Medulla oblongata (tissue), 1 donor: Measurements from ENCODE around the gene YPEL4.

Experiments
- DNase-seq: peaks from one replicate; pipeline ENCODE4 v3.0.0-alpha.2; 2015; ENCODE audit errors: extremely low spot score

YPEL4 gene

DNA sequence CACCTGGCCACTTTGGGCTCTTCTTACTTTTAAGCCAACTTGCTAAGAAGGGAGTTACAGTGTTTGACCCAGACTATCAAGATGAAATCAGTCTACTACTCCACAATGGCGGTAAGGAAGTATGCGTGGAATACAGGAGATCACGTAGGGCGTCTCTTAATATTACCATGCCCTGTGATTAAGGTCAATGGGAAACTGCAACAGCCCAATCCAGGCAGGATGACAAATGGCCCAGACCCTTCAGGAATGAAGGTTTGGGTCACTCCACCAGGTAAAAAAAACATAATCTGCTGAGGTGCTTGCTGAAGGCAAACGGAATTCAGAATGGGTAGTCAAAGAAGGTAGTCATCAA is 1.0 kb upstream of the YPEL4 start:
- DNase-seq, result no peak

DNA sequence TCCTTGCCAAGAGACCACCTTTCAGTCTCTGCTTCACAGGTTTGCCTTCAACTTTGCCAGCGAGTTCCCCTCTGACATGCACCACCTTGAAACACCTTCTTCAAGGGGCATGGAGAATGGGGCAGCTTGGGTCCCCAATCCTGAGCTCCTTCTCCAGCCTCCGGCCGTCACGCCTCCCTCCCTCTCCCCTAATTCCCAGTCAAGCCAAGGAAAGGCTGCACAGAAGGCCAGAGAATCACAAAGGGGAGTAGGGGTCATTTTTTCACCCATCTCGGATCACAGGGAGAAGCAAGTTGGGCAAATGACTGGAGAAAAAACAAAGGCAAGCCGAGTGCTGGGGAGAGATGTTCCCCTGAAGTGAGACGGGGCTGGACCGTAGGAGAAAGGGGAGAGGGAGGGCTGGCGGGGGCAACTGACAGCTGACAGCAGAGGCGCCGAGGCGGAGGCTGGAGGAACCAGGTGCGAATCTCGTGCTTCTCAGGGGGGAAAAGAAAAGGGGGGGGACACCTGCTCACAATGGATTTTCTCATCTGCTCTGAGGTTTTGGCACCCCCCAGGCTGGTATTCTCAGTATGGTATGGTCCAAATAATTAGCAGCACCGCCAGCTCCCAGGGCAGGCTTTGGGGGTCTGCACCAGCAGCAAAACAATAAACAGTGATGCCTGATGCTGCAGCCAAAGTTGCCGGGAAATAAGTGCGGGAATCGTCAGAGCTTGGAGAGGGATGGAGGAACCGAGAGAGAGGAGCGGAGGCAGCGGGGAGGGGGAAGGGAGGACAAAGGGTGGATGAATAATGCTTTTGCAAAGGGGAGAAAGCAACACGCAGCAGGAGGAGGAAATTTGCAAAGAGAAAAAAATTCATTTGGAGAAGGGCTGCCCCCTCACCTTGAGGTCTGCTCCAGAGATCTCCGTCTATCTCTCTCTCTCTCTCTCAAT is 644 bp downstream of the YPEL4 start:
- peak; percentile 40 for DNase-seq

DNA sequence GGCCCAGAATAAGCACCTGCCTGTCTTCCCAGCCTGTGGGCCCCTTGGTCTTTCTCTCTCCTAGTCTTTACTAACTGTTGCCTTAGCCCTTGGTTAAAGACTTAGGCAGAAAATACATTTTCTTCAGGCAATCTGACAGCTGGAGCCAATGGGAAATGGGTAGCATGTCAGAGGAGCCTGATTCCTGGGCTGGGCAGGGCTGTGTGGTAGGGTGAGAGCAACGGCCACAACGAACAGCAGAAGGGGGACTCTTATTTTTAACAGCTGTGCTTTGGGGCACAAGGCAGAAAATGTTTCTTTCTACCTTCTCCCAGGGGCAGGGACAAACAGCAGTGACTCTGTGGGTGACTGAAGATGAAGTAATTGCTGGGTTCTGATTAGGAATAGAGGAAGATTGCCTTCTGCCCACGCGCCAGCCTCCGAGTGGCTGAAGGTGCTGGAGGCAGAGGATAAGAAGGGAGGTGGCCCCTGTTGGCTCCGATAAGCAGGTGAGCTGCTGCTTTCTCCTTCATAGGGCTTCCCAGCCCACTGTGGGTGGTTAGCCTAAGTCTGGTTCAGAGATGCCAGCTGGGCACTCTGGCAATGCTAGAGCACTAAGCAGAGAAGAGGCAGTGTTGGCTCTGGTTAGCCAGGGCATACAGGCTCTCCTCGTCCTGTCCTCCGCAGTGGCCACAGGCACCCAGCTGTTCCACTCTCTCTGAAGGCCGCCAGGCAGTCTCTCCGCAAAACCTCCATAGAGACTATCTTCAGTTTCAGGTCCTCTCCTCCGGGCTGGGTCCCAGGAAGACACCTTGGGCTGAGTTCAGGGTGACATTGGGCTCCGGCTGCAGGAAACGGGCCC is 1.5 kb downstream of the YPEL4 start:
- no peak for DNase-seq

DNA sequence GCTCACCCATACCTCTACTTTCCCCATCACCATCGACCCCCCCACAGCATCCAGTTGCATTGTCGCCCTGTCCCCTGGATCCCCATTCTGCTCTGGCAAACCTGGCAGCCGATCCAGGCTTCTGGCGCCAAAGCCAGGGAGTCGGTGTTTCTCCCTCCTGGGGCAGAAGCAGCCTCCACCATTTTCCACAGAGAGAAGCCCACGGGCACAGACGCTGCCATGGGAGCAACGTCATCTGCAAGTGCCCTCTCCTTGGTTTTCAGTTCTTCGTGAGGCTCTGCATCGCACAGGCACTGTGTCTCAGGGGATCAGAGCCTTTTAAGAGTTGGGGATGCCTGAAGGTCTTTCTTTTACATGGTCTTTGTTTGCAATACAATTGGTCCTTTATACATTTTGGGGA is 2.3 kb downstream of the YPEL4 start:
- DNase-seq, result no peak

DNA sequence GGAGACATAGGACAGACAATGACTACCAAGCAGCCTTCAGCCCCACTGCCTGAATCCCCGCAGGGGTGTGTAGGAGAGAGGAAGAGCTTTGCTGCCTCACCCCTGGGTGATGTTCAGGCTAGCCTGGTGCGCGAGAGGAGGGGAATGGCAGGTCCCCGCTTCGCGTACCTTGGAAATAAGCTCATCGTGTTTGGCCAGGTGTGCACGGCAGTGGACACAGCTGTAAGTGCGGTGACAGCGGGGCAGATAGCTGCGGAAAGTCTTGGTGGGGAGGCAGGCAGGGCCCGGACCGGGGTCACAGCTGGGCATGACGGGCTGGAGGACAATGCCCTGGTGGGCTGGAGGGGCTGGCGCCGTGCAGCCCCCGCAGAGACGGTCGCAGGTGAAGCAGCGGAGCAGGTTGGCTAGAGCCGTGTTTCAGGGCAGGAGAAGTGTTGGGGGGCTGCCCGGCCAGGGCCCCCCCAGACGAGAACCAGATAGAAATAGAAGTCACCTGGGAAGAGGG is 2.9 kb downstream of the YPEL4 start:
- DNase-seq, result no peak

DNA sequence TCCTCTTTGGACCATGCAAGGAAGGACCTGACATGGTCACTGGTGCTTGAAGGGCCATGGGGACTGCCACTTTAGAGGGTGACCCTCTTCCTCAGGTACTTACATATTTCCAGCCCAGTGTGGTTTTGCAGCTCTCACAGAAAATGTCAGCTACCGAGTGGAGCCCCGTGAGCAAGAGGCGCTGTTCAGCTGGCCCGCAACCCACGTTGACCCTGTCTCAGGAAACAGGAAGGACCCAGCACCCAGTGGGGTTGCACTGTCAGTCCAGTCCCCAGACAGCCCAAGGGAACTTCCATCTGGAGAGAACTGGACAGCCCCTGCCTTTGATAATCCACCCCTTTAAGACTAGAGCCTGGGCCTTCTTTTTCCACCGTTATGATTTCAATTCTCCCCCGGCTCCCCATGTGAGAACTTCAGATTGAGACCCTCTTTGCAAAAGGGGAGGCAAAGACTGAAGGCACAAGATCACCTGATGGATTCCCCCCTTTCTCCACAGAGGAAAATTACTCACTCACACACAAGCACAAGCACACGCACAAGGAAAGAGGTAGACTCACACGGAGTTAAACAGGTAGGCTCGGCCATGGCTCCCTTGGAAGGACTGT is 3.4 kb downstream of the YPEL4 start:
- no peak for DNase-seq

DNA sequence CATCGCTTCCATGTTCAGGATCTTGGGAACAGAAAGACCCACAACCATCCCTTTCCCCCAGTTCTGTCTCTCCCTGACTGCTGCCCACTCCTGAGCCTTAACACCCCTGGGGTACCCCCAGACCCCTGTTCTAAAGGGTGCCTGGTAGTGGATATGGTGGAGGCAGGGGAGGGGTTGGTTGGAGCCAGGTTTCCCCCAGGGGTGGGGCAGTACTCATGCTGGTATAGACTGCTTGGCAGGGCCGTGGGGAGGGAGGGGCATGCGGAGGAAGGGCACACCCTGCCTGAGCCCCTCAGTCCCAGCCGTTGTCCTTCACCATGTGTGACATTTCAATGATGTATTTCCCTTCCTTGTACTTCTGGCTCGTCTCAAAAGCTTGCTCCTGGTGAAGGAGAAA is 4.0 kb downstream of the YPEL4 start:
- no peak for DNase-seq

DNA sequence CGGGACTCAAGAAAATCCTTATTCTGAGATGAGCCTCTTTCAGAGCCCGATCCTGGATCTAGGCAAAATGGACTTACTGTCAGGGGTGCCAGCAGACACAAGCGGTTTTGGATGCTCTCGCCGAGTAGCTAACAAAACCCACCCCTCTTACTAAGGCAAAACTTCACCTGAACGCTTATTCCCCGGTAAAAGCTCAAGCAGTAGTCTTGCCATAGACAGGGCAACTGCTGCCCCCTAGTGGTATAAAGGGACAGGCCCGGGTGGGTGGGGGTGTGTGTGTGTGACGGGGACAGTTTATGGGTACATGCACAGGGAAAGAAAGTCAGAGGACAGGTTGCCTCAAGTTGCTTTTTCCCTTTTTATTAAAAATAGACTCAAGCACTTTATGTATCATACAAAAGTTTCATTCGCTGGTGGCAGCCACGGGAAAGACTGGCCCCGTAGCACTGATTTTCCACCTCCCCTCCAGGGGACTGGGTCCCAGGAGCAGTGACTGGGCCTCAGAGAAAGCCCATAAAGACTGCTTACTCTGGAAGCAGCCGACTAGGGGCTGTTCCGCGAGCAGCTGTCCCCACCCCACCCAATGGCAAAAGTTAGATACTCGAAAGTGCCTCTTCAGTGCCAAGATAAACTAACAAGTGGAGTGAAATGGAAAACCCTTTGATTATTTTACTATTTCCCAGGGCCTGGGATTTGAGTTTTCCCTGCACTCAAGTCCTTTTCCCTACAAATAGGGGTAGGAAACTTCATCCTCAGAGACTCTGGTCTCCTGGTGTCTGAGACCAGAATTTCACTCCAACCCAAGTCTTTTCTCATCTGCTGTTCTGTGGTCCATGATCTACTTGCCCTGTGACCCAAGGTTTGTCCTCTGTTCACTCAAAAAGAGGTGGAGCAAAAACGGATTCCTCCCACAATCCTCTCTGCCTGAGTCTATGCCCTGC is 4.7 kb downstream of the YPEL4 start:
- DNase-seq, result peak; percentile 88

DNA sequence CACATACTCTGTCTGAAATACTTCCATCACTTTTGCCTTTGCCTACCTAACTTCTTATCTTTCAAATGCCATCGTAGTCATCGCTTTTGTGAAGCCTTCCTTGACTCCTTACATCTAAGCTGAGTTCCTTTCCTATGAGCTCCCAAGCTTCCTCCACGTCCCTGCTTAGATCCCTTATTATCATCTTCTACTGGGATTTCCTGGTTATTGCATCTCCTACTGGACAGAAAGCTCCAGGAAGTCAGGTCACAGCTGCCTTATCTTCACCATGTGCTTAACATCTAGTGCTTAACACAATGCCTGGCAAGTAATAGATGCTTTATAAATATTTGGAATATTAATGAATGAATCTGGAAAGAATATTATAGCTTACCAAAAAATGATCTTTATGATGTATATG is 5.9 kb downstream of the YPEL4 start:
- no peak for DNase-seq

DNA sequence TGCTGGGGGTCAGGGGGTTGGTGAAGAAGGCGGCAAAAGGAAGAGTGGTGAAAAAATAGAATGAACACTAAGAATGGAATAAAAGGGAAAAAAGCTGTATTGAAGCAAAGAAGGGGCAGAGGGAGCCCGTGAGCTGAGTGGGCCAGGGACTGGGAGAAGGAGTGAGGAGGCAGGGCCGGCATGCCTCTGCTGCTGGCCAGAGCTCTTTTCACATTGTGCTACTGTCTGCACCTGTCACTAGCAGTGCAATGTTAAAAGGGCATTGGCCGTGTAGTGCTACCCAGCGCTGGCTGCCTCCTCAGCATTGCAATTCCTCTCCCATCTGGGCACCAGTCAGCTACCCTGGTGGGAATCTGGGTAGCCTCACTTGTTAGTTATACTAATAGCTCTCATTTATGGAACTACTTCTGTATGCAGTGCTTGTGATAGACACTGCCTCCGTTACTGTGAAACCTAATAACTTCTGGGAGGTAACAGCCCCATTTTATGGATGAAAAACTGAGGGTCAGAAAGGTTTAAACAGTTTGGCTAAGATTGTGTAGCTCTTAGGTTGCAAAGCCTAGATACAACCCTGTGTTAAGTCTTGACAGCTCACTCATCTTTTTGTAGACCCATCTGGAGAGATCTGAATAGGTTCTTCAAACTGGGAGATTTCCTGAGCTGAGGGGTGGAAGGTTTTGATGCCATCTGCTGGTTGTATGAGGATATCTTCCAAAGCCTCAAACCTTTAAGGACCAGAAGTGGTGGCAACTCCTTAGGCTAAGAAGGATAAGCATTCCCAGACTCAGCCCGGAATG is 8.5 kb downstream of the YPEL4 start:
- DNase-seq, result peak; percentile 67

DNA sequence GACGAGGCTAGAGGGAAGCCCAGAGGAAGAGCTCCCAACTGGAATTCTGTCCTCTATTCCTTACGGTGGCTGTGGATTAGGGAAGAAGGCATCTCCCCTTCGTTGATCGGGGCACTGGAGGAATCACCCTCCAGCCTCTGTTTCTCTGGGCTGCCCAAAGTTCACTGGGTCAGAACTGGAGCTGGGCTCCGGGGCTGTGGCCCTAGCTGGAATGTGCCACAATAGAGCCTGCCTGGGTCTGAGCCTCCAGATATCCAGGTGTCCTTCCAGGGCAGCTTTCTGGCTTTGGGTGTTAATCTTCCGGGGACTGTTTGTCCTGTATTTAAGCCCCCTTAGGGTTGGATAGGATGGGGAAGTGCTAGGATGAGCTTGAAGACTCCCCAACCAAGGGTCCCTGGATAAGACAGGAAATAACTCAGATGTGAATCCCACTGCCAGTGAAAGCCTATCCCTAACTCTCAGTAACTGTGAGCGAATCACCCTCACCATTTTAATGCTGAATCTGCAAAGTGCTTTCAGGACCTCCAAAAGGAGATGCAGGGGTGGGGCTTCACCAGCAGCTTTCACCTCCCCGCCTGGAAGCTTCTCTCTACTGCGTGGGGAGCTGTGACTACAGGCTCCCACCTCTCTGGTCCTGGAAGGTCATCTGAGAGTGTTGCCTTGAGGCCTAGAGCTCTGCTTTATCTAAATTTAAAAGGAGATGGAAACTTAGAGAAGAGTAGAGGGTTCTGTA is 9.5 kb downstream of the YPEL4 start:
- DNase-seq, result no peak

DNA sequence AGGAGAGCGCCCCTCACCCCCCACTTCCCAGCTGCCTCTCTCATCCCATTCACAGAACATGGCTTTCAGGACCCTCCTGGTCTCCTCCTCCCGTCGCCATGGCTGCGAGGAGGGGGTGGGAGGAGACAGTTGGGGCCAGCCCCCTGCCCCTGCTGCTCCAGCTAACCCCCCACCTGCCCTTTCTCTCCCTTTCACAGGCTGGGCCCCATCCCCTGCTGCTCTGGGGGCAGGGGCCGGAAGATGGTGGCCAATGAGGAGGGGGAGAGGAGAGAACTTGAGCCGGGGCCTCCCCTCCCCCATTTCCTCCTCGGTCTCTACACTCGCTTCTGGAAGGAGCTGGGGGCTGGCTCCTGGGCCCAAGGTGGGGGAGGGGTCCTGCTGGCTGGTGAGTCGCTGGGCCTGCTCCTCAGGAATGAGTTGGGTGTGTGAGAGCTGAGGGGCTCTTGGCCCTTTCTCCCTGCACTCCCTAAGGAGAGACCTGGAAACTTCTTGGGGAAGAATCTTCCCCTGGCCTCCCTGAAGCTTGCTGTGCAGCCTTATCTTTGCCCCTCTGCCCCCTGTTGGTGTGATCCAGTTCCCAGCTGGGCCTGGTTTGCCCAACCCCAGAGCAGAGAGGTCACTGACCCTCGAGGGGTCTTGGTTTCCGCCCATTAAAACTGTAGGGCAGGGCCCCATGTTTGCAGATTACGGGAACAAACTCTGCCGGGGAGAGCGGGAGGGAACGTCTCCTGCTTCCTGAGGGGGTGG is 10.2 kb downstream of the YPEL4 start:
- DNase-seq, result no peak

DNA sequence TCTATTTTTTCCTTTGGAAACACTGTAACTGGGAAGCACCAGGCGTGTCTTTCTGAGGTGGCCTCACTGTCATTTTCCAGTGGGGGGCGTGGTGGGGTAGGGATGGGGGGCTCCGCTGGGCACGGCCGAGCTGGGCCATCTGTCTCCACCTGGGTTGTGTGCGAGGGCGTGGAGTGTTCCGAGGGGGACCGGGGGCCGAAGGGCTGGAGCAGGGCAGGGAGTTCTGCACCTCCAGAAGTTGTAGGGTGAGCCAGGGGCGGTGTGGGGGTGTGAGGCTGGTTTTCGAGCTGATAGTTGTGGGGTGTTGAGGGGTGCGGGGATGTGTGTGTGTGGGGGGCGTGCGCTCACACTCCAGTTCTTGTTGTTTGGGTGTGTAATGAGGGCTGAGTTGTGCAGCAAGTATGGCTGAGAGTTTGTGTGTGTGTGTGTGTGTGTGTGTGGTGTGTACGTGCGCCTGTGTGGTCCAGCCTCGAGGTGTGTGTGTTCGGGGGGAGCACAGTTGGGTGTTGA is 10.8 kb downstream of the YPEL4 start:
- no peak for DNase-seq

DNA sequence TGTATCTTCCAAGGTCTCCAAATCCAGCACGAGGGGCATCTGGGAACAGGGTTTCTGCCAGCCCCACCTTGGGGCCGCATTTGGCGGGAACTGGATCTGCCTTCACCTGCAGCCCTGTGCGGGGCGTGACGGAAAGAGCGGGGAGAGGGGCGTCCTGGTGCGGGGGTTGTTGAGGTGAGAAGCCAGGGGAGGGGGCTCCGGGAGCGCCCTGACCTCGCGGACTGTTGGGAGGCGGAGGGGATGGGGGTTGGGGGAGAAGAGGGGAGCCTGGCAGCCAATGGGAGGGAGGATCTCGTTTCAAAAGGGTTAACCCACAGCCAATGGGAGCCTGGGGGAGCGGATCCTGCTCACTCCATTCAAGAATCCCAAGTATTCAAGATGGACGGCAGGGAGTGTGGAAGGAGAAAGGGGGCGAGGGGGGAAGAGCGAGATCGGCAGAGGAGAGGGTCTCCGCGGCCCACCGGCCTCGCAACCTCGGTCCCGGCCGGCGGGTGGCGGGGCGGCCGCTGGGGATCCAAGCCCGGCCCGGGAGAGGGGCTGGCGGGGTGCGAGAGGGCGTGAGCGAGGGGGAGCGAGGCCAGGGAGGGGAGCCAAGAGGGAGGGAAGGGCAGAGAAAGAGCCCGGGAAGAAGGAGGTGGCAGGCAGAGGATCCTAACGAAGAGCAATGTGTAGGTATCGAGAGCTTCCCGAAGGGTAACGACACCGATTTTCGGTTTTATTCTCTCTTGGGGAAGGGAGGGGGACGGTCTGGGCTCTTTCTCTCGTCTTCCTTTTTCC is 11.5 kb downstream of the YPEL4 start:
- DNase-seq, result peak; percentile 51

DNA sequence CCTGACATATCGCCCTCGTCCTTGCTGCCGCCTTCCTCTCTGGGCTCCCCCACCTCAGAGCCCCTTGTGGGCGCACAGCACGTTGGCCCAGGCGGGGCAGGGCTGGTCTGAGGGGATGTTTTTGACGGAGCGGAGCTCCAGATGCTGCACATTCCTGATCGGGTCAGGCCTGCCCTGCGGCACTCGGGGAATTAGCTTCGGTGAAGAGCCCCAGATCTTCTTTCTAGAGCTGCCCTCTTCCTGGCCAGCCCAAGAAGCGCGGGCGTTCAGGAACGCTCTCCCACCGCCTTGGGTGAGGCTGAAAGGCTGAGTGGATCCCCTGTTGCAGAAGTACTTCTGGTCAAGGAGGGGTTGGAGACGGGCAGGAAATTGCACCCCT is 12.1 kb downstream of the YPEL4 start:
- DNase-seq, result no peak

DNA sequence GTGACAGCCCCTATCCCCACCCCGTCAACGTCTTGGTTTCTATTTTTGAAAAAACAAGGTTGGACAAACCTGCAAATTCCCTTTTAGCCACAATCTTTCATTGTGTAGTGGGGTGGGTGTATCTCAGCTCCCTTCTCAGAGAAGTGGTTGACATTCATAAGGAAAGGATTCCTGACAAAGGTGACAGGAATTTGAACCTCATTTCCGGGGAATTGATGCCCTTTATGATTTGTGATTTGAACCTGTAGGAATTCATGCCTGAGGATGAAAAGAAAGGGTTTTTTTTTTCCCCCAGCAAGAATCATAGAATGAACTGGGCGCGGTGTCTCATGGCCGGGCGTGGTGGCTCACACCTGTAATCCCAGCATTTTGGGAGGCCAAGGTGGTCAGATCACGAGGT is 14.5 kb downstream of the YPEL4 start:
- no peak for DNase-seq

DNA sequence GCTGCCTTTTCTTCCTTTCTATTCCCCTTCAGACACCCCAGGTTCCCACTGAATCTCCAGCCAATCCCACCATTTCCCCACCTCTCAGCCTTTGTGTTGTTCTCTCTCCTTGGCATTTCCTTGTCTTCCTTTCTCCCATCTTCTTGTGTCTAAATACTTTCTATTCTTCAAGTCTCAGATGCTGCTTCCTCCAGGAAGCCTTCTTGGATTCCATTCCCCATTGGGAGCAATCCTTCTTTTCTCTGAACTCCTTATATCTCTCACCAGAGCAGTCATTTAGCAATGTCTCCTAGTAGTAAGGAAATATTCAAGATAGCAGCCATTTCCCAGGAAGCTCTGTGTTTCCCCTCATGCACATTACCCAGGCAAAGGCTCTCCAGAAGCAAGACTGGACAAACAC is 15.4 kb downstream of the YPEL4 start:
- DNase-seq, result no peak
